ENCODE data around the gene NRG3.

The NRG3 gene

GRCh38 chr10:81884856-81885255 lies 9.9 kb downstream of the NRG3 start:
- no peak for DNase-seq (ENCODE audit: low read depth)

- no peak for DNase-seq (ENCODE audit: low read depth)
These were observed 10.5 kb downstream of the NRG3 start for GRCh38 chr10:81885491-81885890.

- DNase-seq (ENCODE audit: low read depth): no peak
These were observed 11.9 kb downstream of the NRG3 start for GRCh38 chr10:81886939-81887338.

- no peak for DNase-seq (ENCODE audit: low read depth)
These were observed 14.3 kb downstream of the NRG3 start for GRCh38 chr10:81889181-81889769.

- no peak for DNase-seq (ENCODE audit: low read depth)
These were observed 19.6 kb downstream of the NRG3 start for GRCh38 chr10:81894616-81895015.

GRCh38 chr10:81898518-81898917 lies 23.5 kb downstream of the NRG3 start:
- no peak for DNase-seq (ENCODE audit: low read depth)

- DNase-seq (ENCODE audit: low read depth): no peak
These were observed 26.0 kb downstream of the NRG3 start for GRCh38 chr10:81900989-81901388.

GRCh38 chr10:81903472-81903871 lies 28.5 kb downstream of the NRG3 start:
- DNase-seq (ENCODE audit: low read depth): no peak

GRCh38 chr10:81905161-81905560 lies 30.2 kb downstream of the NRG3 start:
- DNase-seq (ENCODE audit: low read depth): no peak

- no peak for DNase-seq (ENCODE audit: low read depth)
These were observed 34.5 kb downstream of the NRG3 start for GRCh38 chr10:81909453-81909852.

GRCh38 chr10:81911328-81911727 lies 36.3 kb downstream of the NRG3 start:
- no peak for DNase-seq (ENCODE audit: low read depth)

- DNase-seq (ENCODE audit: low read depth): no peak
These were observed 39.9 kb downstream of the NRG3 start for GRCh38 chr10:81914736-81915503.

- no peak for DNase-seq (ENCODE audit: low read depth)
These were observed 40.5 kb downstream of the NRG3 start for GRCh38 chr10:81915504-81915897.

- DNase-seq (ENCODE audit: low read depth): no peak
These were observed 42.7 kb downstream of the NRG3 start for GRCh38 chr10:81917666-81918065.

- no peak for DNase-seq (ENCODE audit: low read depth)
These were observed 43.8 kb downstream of the NRG3 start for GRCh38 chr10:81918766-81919165.

- DNase-seq (ENCODE audit: low read depth): no peak
These were observed 45.3 kb downstream of the NRG3 start for GRCh38 chr10:81920213-81920829.

GRCh38 chr10:81928119-81928518 lies 53.1 kb downstream of the NRG3 start:
- no peak for DNase-seq (ENCODE audit: low read depth)

GRCh38 chr10:81943583-81943982 lies 68.6 kb downstream of the NRG3 start:
- DNase-seq (ENCODE audit: low read depth): no peak

GRCh38 chr10:81944609-81945008 lies 69.6 kb downstream of the NRG3 start:
- DNase-seq (ENCODE audit: low read depth): no peak

GRCh38 chr10:81949283-81949682 lies 74.3 kb downstream of the NRG3 start:
- DNase-seq (ENCODE audit: low read depth): no peak

GRCh38 chr10:81950358-81950757 lies 75.4 kb downstream of the NRG3 start:
- DNase-seq (ENCODE audit: low read depth): no peak

- no peak for DNase-seq (ENCODE audit: low read depth)
These were observed 78.4 kb downstream of the NRG3 start for GRCh38 chr10:81953420-81953819.

GRCh38 chr10:81957976-81958375 lies 83.0 kb downstream of the NRG3 start:
- no peak for DNase-seq (ENCODE audit: low read depth)

- no peak for DNase-seq (ENCODE audit: low read depth)
These were observed 84.0 kb downstream of the NRG3 start for GRCh38 chr10:81959016-81959415.

Measured in stimulated activated CD8-positive, alpha-beta memory T cell treated with anti-CD3 and anti-CD28 coated beads, Interleukin-7, amount 100 ng/mL, for 24 hours (primary cell).